ENCODE measurements around the gene ADARB1.

ADARB1 gene

GRCh38 chr21:45078371-45078770, 4.0 kb downstream of the ADARB1 start:
- Histone ChIP-seq H4K20me1 (ENCODE audit: insufficient read depth, low read length) (no peaks in the 10 kb centered on the region), H3F3A (ENCODE audit: insufficient read depth, low read length) (no peaks in the 10 kb centered on the region), H3K4me3 (ENCODE audit: low read depth, low read length, poor library complexity, severe bottlenecking) (no peak overlapping the region), H3K9ac (ENCODE audit: low read length) (no peak overlapping the region), H2AFZ (ENCODE audit: low read length) (no peak overlapping the region), H3K4me1 (ENCODE audit: insufficient read depth, low read length, severe bottlenecking) (peaks cover 9% of the 10 kb centered on the region), H3K9me3 (ENCODE audit: low read length) (no peaks in the 10 kb centered on the region), H3K27ac (ENCODE audit: low read depth, low read length, poor library complexity, severe bottlenecking) (no peak overlapping the region), H3K4me2 (ENCODE audit: low read length) (no peak overlapping the region), H3K27me3 (ENCODE audit: insufficient read depth, low read length) (peaks cover 14% of the 10 kb centered on the region; the same call in 1 of the 2 replicates), H3K9me2 (ENCODE audit: low read depth, low read length) (no peaks in the 10 kb centered on the region), H3K79me2 (ENCODE audit: insufficient read depth, low read length) (no peaks in the 10 kb centered on the region), H3K36me3 (ENCODE audit: insufficient read depth, low read length) (no peaks in the 10 kb centered on the region)
- TF ChIP-seq EZH2 (IDR thresholded peaks at IDR 0.05; ENCODE audit: borderline replicate concordance, low read length) (no peak), CTCF (IDR thresholded peaks at IDR 0.05; ENCODE audit: low read length) (no peak)

- no peak overlapping the region for H3K9ac ChIP-seq (ENCODE audit: low read length)
- no peak for TF ChIP-seq CTCF (IDR thresholded peaks at IDR 0.05; ENCODE audit: low read length)
- no peak for TF ChIP-seq EZH2 (IDR thresholded peaks at IDR 0.05; ENCODE audit: borderline replicate concordance, low read length)
- H3K27me3 ChIP-seq (ENCODE audit: insufficient read depth, low read length), result peaks cover 17% of the 10 kb centered on the region; the same call in 1 of the 2 replicates
- H3F3A ChIP-seq (ENCODE audit: insufficient read depth, low read length), result no peaks in the 10 kb centered on the region
- no peaks in the 10 kb centered on the region for H3K9me2 ChIP-seq (ENCODE audit: low read depth, low read length)
- no peak overlapping the region for H3K4me2 ChIP-seq (ENCODE audit: low read length)
- no peak overlapping the region for H3K27ac ChIP-seq (ENCODE audit: low read depth, low read length, poor library complexity, severe bottlenecking)
- H3K9me3 ChIP-seq (ENCODE audit: low read length), result no peaks in the 10 kb centered on the region
- no peaks in the 10 kb centered on the region for H4K20me1 ChIP-seq (ENCODE audit: insufficient read depth, low read length)
- peaks cover 6% of the 10 kb centered on the region for H3K4me1 ChIP-seq (ENCODE audit: insufficient read depth, low read length, severe bottlenecking)
- no peaks in the 10 kb centered on the region for H3K79me2 ChIP-seq (ENCODE audit: insufficient read depth, low read length)
- no peak overlapping the region for H3K4me3 ChIP-seq (ENCODE audit: low read depth, low read length, poor library complexity, severe bottlenecking)
- no peaks in the 10 kb centered on the region for H3K36me3 ChIP-seq (ENCODE audit: insufficient read depth, low read length)
- H2AFZ ChIP-seq (ENCODE audit: low read length), result no peak overlapping the region
These were observed 4.5 kb downstream of the ADARB1 start for GRCh38 chr21:45078877-45079281.

GRCh38 chr21:45079351-45079750, 5.0 kb downstream of the ADARB1 start:
- H3K4me2 ChIP-seq (ENCODE audit: low read length), result no peak overlapping the region
- H3K79me2 ChIP-seq (ENCODE audit: insufficient read depth, low read length), result no peaks in the 10 kb centered on the region
- no peaks in the 10 kb centered on the region for H3K9me2 ChIP-seq (ENCODE audit: low read depth, low read length)
- H3K27ac ChIP-seq (ENCODE audit: low read depth, low read length, poor library complexity, severe bottlenecking), result no peak overlapping the region
- no peaks in the 10 kb centered on the region for H3F3A ChIP-seq (ENCODE audit: insufficient read depth, low read length)
- TF ChIP-seq CTCF (IDR thresholded peaks at IDR 0.05; ENCODE audit: low read length) (no peak), EZH2 (IDR thresholded peaks at IDR 0.05; ENCODE audit: borderline replicate concordance, low read length) (no peak)
- H3K4me3 ChIP-seq (ENCODE audit: low read depth, low read length, poor library complexity, severe bottlenecking), result no peak overlapping the region
- no peak overlapping the region for H3K9ac ChIP-seq (ENCODE audit: low read length)
- peaks cover 22% of the 10 kb centered on the region; the same call in 1 of the 2 replicates for H3K27me3 ChIP-seq (ENCODE audit: insufficient read depth, low read length)
- no peaks in the 10 kb centered on the region for H3K9me3 ChIP-seq (ENCODE audit: low read length)
- H2AFZ ChIP-seq (ENCODE audit: low read length), result no peak overlapping the region
- peaks cover 6% of the 10 kb centered on the region for H3K4me1 ChIP-seq (ENCODE audit: insufficient read depth, low read length, severe bottlenecking)
- H3K36me3 ChIP-seq (ENCODE audit: insufficient read depth, low read length), result no peaks in the 10 kb centered on the region
- H4K20me1 ChIP-seq (ENCODE audit: insufficient read depth, low read length), result no peaks in the 10 kb centered on the region

Data from OCI-LY1 (cell line).